ENCODE data around the gene DNM1L.
A peak's percentile ranks its signal among the peaks of the same experiment; 100 is the strongest.

Gene DNM1L

GRCh38 chr12:32662665-32663064 is 16.4 kb upstream of the DNM1L start:
- Histone ChIP-seq H3K4me3 (replicated peaks; ENCODE audit: insufficient read depth, low read length) (no peak overlapping the region), H3K27ac (replicated peaks) (no peak overlapping the region), H3K27me3 (ENCODE audit: insufficient read depth, poor library complexity, severe bottlenecking) (no peaks in the 10 kb centered on the region)
- no peak for DNase-seq (ENCODE audit: low read depth in 1 of 2, low spot score in 1 of 2)
- TF ChIP-seq POLR2AphosphoS5 (IDR thresholded peaks at IDR 0.05; ENCODE audit: low read depth) = no peak
- no peak for TF ChIP-seq REST (IDR thresholded peaks at IDR 0.05; ENCODE audit: insufficient replicate concordance, low read depth)
- no peak for TF ChIP-seq GABPA (IDR thresholded peaks at IDR 0.05; ENCODE audit: low read depth)
- TF ChIP-seq SPI1 (IDR thresholded peaks at IDR 0.05; ENCODE audit: borderline replicate concordance, low read depth) = no peak

GRCh38 chr12:32666018-32666417 is 13.1 kb upstream of the DNM1L start:
- H3K27me3 ChIP-seq (ENCODE audit: insufficient read depth, poor library complexity, severe bottlenecking) = no peaks in the 10 kb centered on the region
- no peak for DNase-seq (ENCODE audit: low read depth in 1 of 2, low spot score in 1 of 2)
- no peak overlapping the region for H3K4me3 ChIP-seq (replicated peaks; ENCODE audit: insufficient read depth, low read length)
- no peak for TF ChIP-seq POLR2AphosphoS5 (IDR thresholded peaks at IDR 0.05; ENCODE audit: low read depth)
- no peak for TF ChIP-seq GABPA (IDR thresholded peaks at IDR 0.05; ENCODE audit: low read depth)
- no peak for TF ChIP-seq CTCF (IDR thresholded peaks at IDR 0.05; ENCODE audit: insufficient read depth, low read length)
- TF ChIP-seq SPI1 (IDR thresholded peaks at IDR 0.05; ENCODE audit: borderline replicate concordance, low read depth) = no peak
- TF ChIP-seq REST (IDR thresholded peaks at IDR 0.05; ENCODE audit: insufficient replicate concordance, low read depth) = no peak
- no peak overlapping the region for H3K27ac ChIP-seq (replicated peaks)

- DNase-seq (ENCODE audit: low read depth in 1 of 2, low spot score in 1 of 2) = no peak
- no peak overlapping the region for H3K4me3 ChIP-seq (replicated peaks; ENCODE audit: insufficient read depth, low read length)
- no peak for TF ChIP-seq REST (IDR thresholded peaks at IDR 0.05; ENCODE audit: insufficient replicate concordance, low read depth)
- H3K27me3 ChIP-seq (ENCODE audit: insufficient read depth, poor library complexity, severe bottlenecking) = no peaks in the 10 kb centered on the region
- H3K27ac ChIP-seq (replicated peaks) = no peak overlapping the region
Measured at GRCh38 chr12:32669584-32669983, 9.5 kb upstream of the DNM1L start.

GRCh38 chr12:32671930-32672780 is 6.9 kb upstream of the DNM1L start:
- TF ChIP-seq CTCF (IDR thresholded peaks at IDR 0.05; ENCODE audit: insufficient read depth, low read length) = peak; percentile 38
- TF ChIP-seq SPI1 (IDR thresholded peaks at IDR 0.05; ENCODE audit: borderline replicate concordance, low read depth) = no peak
- DNase-seq (ENCODE audit: low read depth in 1 of 2, low spot score in 1 of 2) = peak; percentile 49 to 62
- H3K4me3 ChIP-seq (replicated peaks; ENCODE audit: insufficient read depth, low read length) = no peak overlapping the region

More at GRCh38 chr12:32671930-32672780, 6.9 kb upstream of the DNM1L start:
- Histone ChIP-seq H3K27me3 (ENCODE audit: insufficient read depth, poor library complexity, severe bottlenecking) (no peaks in the 10 kb centered on the region), H3K27ac (replicated peaks) (no peak overlapping the region)
